ENCODE data around the gene NUDCD3.

The NUDCD3 gene

DNA sequence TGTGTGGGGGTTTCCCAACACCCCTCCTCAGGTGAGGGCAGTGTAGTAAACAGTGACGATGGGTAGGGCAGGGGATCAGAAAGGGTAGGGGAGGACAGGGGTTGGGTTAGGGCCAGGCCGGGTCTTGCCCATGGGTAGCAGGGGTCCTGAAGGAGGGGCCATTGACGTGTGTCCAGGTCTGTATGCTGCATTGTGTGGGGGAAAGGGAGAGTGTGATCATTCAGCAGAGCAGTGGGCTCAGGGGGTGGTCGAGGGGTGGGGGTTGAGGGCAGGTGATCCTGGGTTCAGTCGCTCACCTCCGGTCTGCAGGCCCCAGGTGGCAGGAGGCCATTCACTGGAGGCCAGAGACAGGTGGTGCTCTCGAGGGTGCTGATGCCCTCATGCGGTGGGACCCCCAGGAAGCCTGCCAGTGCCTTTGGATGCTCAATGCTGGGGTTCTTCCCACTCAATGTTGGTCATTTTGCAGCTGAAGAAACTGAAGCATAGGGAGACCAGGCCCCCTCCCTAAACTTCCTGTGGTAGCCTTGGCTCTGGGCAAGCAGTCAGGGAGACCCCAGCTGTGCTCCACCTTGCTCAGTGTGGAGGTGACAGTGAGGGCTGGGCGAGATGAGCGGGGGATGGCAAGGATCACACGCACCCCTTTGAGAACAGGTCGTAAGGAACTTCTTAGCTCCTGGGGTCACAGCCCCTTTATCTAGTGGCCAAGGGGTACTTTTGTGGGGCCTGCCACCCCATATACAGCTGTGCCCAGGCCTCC, 116.3 kb downstream of the NUDCD3 start:
- Histone ChIP-seq H3K27ac (no peak overlapping the region), H3K4me3 (ENCODE audit: low read depth, low read length) (no peak overlapping the region), H3K27me3 (replicated peaks) (no peaks in the 10 kb centered on the region), H3K36me3 (replicated peaks) (no peaks in the 10 kb centered on the region)
- TF ChIP-seq, protein P1, sequence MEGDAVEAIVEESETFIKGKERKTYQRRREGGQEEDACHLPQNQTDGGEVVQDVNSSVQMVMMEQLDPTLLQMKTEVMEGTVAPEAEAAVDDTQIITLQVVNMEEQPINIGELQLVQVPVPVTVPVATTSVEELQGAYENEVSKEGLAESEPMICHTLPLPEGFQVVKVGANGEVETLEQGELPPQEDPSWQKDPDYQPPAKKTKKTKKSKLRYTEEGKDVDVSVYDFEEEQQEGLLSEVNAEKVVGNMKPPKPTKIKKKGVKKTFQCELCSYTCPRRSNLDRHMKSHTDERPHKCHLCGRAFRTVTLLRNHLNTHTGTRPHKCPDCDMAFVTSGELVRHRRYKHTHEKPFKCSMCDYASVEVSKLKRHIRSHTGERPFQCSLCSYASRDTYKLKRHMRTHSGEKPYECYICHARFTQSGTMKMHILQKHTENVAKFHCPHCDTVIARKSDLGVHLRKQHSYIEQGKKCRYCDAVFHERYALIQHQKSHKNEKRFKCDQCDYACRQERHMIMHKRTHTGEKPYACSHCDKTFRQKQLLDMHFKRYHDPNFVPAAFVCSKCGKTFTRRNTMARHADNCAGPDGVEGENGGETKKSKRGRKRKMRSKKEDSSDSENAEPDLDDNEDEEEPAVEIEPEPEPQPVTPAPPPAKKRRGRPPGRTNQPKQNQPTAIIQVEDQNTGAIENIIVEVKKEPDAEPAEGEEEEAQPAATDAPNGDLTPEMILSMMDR (IDR thresholded peaks at IDR 0.05; ENCODE audit: low read depth, low read length, missing control alignments): no peak
- no peak for DNase-seq
- in situ Hi-C loops (cut with HindIII; ENCODE audit: low pct_ligation_motif_present, low sequenced_read_pairs): no loop called here

DNA sequence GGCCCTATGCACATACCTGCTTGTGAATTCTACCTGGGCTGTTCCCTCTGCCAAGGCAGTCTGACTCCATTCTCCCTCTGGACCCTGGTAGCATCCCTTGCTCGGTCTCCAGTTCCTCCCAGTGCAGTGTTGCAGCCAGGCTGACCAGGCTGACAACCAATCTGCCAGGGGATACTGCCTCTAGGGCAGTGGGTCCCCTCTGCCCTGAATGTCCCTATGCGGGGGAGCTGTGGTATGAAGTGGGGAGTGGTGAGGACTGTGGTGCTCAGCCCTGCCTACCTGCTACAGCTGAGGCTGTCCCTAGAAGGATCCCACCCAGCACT, 117.1 kb downstream of the NUDCD3 start:
- H3K27me3 ChIP-seq (replicated peaks): no peaks in the 10 kb centered on the region
- in situ Hi-C loops (cut with HindIII; ENCODE audit: low pct_ligation_motif_present, low sequenced_read_pairs): no loop called here
- no peak for DNase-seq
- H3K36me3 ChIP-seq (replicated peaks): no peaks in the 10 kb centered on the region
- H3K4me3 ChIP-seq (ENCODE audit: low read depth, low read length): no peak overlapping the region
- no peak overlapping the region for H3K27ac ChIP-seq
- TF ChIP-seq, protein P1 (IDR thresholded peaks at IDR 0.05; ENCODE audit: low read depth, low read length, missing control alignments): no peak

DNA sequence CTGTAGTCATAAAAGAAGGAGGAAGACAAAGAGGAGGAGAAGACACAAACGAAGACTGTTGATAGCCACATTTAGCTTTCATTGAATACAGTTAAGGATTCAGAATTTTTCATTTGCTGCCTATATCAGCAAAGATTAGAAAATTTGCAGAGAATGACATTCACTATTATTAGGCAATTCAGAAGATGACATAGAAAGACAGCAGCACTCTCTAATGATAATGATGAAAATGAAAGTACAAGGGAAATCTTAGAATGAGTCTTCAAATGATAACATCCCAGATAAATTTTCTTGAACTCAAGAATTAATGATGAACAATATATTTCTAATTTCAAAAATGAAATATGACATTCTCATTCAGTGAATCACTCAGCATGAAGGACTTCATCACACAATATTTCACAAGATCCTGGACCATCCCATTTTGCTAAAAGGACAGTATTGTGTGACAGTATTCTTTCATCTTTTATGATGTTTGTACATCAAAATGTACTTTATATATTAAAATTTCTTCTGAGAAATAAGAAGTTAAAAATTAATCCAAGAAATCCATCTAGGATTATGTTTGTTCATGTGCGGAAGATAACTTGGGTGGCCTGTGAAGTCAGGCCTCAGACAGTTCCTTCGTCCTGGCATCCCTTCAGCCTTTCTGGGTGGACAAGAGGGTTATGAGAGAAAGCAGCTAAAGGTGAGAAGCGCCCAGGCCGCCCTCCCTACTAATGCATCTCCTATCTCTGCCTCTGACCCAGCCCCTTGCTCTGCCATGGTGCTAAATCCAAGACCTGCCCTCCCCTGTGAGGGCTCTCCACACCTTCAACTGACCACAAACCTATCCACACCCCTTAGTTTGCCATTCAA, 117.7 kb downstream of the NUDCD3 start:
- in situ Hi-C loops (cut with HindIII; ENCODE audit: low pct_ligation_motif_present, low sequenced_read_pairs): no loop called here
- no peak overlapping the region for H3K27ac ChIP-seq
- no peaks in the 10 kb centered on the region for H3K27me3 ChIP-seq (replicated peaks)
- no peak overlapping the region for H3K4me3 ChIP-seq (ENCODE audit: low read depth, low read length)
- H3K36me3 ChIP-seq (replicated peaks): no peaks in the 10 kb centered on the region
- TF ChIP-seq, protein P1 (IDR thresholded peaks at IDR 0.05; ENCODE audit: low read depth, low read length, missing control alignments): no peak
- no peak for DNase-seq

- in situ Hi-C loops (cut with HindIII; ENCODE audit: low pct_ligation_motif_present, low sequenced_read_pairs): no loop called here
- Histone ChIP-seq H3K36me3 (replicated peaks) (no peaks in the 10 kb centered on the region), H3K27me3 (replicated peaks) (no peaks in the 10 kb centered on the region), H3K27ac (no peak overlapping the region), H3K4me3 (ENCODE audit: low read depth, low read length) (no peak overlapping the region)
- no peak for DNase-seq
- TF ChIP-seq, protein P1 (IDR thresholded peaks at IDR 0.05; ENCODE audit: low read depth, low read length, missing control alignments): no peak
Measured at GRCh38 chr7:44368885-44369284, 121.6 kb downstream of the NUDCD3 start.

- H3K4me3 ChIP-seq (ENCODE audit: low read depth, low read length): no peak overlapping the region
- H3K27me3 ChIP-seq (replicated peaks): no peaks in the 10 kb centered on the region
- no peaks in the 10 kb centered on the region for H3K36me3 ChIP-seq (replicated peaks)
- H3K27ac ChIP-seq: no peak overlapping the region
- no peak for DNase-seq
- TF ChIP-seq, protein P1 (IDR thresholded peaks at IDR 0.05; ENCODE audit: low read depth, low read length, missing control alignments): no peak
- in situ Hi-C loops (cut with HindIII; ENCODE audit: low pct_ligation_motif_present, low sequenced_read_pairs): no loop called here
Measured at GRCh38 chr7:44368455-44368854, 122.0 kb downstream of the NUDCD3 start.
